Activated CD4-positive, alpha-beta T cell treated with anti-CD3 and anti-CD28 coated beads, Interleukin-2, amount 10 ng/mL, durations not matched to agents 7 days and 5 days (primary cell): ENCODE measurements around the gene CACNA1D. TPM values are rescaled to one million over a fixed set of nuclear protein-coding genes. Genes with fewer than 3 reads are reported as not detected.

Experiments
- CTCF ChIA-PET: fragments of 350-600 bp; sonication (Branson Sonifier 250); formaldehyde crosslinking; loops from one replicate; lab custom pipeline; 2021; ENCODE audit warnings: antibody characterized with exemption; lab: Charles Lee
- POLR2A ChIA-PET: fragments of 350-600 bp; sonication (Branson Sonifier 250); formaldehyde crosslinking; loops from one replicate; lab custom pipeline; 2021; ENCODE audit warnings: antibody characterized with exemption; lab: Charles Lee
- DNase-seq: peaks from one replicate; pipeline ENCODE4 v3.0.0-alpha.2; 2020
- H3K27ac Mint-ChIP-seq: one replicate; pipeline ENCODE4 v1.8.0; 2021; ENCODE audit warnings: mild to moderate bottlenecking, moderate library complexity, mixed read lengths
- H3K27me3 Mint-ChIP-seq: one replicate; pipeline ENCODE4 v1.8.0; 2021; ENCODE audit warnings: mixed read lengths
- H3K36me3 Mint-ChIP-seq: one replicate; pipeline ENCODE4 v1.8.0; 2021; ENCODE audit warnings: low read depth, mixed read lengths
- H3K4me1 Mint-ChIP-seq: one replicate; pipeline ENCODE4 v1.8.0; 2021; ENCODE audit warnings: mixed read lengths
- H3K4me3 Mint-ChIP-seq: one replicate; pipeline ENCODE4 v1.8.0; 2021; ENCODE audit warnings: mild to moderate bottlenecking, moderate library complexity, mixed read lengths
- H3K9me3 Mint-ChIP-seq: one replicate; pipeline ENCODE4 v1.8.0; 2021; ENCODE audit warnings: mixed read lengths
- total RNA-seq, 2 experiments: library from RNA; stranded (reverse); gene quantifications; one replicate each; pipeline ENCODE4 v1.2.3, GENCODE V29; 2021

Gene CACNA1D
- total RNA-seq, 2 experiments from 2014 or later = 0.15 to 0.33 TPM

DNA sequence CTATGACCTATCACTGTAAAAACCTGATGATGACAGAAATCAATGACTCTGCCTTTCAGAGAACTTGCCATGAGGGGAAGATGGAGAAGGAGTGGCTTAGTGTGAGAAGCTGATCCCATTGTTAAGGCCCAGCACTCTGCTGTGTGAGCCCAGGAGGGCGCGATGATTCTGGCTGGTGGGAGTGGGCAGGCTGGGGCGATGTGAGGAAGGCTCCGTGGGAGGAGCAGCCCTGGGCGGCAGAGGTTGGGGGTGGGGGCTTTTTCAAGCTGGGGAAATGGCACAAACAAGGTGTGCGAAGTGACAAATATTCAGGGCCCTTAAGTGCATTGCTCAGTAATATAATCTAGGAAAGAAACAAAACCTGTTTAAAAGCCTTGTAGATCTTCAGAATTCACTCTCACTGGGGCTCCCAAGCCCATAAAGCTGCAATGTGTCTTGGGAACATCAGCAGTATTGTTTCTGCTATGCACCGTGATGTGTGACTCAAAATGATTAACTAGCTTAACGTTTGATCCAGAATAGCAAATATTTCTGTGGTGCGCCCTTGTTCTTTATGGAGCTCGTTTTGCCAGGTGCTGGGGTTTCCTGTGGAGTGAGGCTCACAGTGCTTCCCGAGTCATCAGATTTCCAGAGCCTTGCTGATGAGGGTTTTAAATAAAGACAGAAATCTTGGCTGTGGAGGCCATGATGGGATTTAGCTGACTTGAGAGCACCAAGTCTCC lies 210.8 kb downstream of the CACNA1D start:
- Mint-ChIP-seq H3K4me3 (no peak overlapping the region), H3K4me1 (peaks cover 18% of the 10 kb centered on the region), H3K27me3 (peaks cover 2% of the 10 kb centered on the region), H3K9me3 (no peaks in the 10 kb centered on the region), H3K27ac (no peak overlapping the region), H3K36me3 (no peaks in the 10 kb centered on the region)
- DNase-seq = no peak
- ChIA-PET CTCF (interaction anchor here (1.7 kb wide), 1 partner anchor 13 kb away, joined by 3 read pairs; no protein-coding TSS in a partner anchor), POLR2A (no interaction called here)

DNA sequence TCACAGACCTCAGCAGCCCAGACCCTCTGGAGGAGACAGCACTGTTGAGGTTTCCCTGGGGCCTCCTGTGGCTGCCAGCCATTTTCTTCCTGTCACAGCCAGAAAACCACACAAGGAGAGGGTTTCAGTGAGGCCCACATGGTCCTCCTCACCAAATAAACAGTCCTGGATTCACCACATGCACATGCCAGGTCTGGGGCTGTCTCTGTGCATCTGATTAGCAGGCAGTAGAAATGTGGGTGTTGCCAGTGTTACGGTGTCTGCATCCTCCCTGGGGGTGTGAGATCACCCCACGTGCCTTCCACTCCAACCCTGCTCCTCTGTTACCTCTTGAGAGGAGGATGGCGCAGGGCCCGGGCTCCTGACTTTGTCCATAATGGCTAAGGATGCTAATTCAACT lies 211.4 kb downstream of the CACNA1D start:
- Mint-ChIP-seq H3K9me3 (no peaks in the 10 kb centered on the region), H3K4me3 (no peak overlapping the region), H3K27me3 (no peaks in the 10 kb centered on the region), H3K4me1 (peaks cover 16% of the 10 kb centered on the region), H3K36me3 (no peaks in the 10 kb centered on the region), H3K27ac (no peak overlapping the region)
- ChIA-PET CTCF (interaction anchor here (1.7 kb wide), 1 partner anchor 13 kb away, joined by 3 read pairs; no protein-coding TSS in a partner anchor), POLR2A (no interaction called here)
- no peak for DNase-seq

DNA sequence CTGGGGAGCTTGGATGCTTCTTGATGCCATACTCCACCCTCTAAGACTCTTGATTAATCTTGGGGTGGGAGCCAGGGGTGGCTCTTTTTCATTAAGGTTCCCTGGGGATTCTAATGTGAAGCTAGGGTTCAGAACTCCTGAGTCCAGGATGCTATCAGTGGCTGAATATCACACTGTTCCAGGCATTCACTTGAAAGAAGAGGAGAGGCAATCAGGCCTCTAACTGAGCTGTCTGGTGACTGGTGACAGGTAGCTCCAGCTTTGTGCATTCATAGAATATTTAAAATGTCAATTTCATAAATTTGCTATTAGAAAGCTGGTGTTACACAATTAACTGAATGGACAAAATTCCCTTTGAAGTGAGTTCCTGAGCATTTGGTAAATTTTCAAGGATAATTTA lies 212.8 kb downstream of the CACNA1D start:
- Mint-ChIP-seq H3K27me3 (no peaks in the 10 kb centered on the region), H3K9me3 (no peaks in the 10 kb centered on the region), H3K4me3 (no peak overlapping the region), H3K4me1 (peaks cover 16% of the 10 kb centered on the region), H3K27ac (no peak overlapping the region), H3K36me3 (no peaks in the 10 kb centered on the region)
- ChIA-PET POLR2A (interaction anchor here (0.6 kb wide), 1 partner anchor 772 kb away, joined by 11 read pairs; no protein-coding TSS in a partner anchor), CTCF (interaction anchor here (0.8 kb wide), 2 partner anchors 25 to 402 kb away, joined by 3 read pairs; no protein-coding TSS in a partner anchor)
- DNase-seq = no peak

DNA sequence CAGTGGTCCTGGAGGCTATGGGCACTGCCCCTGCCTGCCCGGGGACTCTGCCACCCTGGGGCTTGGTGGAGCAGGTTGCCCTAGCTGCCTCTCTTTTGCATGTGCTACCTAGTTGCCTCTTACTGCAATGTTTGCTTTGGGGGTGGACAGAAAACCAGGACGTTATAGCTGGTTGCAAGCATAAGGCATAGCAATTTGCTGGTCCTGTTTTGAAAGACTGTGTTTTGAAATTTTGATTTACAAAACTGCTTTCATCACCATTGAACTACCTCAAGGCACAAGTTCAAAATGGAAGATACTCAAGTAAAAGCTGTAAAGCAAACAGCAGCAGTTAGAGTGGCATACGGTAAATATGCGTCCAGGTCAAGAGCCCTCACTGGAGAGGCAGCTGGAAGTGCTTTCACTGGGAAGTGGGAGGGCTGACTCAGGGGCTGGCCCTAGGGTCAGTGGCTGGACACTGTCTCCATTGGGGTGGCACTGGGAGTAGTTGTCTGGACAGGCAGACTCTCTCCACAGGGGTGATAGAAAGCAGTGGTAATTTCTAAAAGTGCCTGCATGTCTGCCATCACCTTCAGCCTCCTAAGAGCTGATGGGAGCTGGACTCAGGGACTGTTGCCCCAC lies 213.7 kb downstream of the CACNA1D start:
- POLR2A ChIA-PET = no interaction called here
- Mint-ChIP-seq H3K4me1 (peaks cover 16% of the 10 kb centered on the region), H3K27ac (no peak overlapping the region), H3K27me3 (no peaks in the 10 kb centered on the region), H3K9me3 (no peaks in the 10 kb centered on the region), H3K36me3 (no peaks in the 10 kb centered on the region), H3K4me3 (no peak overlapping the region)
- no peak for DNase-seq
- CTCF ChIA-PET = interaction anchor here (0.6 to 1.5 kb wide), 5 partner anchors 13 to 156 kb away, joined by 3 to 4 read pairs (median 3); no protein-coding TSS in a partner anchor

- Mint-ChIP-seq H3K4me1 (peaks cover 16% of the 10 kb centered on the region), H3K9me3 (no peaks in the 10 kb centered on the region), H3K36me3 (no peaks in the 10 kb centered on the region), H3K4me3 (no peak overlapping the region), H3K27ac (no peak overlapping the region), H3K27me3 (no peaks in the 10 kb centered on the region)
- ChIA-PET CTCF (interaction anchor here (0.6 to 1.9 kb wide), 6 partner anchors 9 to 964 kb away, joined by 3 to 7 read pairs (median 4); no protein-coding TSS in a partner anchor), POLR2A (no interaction called here)
- DNase-seq = no peak
These were observed 214.8 kb downstream of the CACNA1D start for GRCh38 chr3:53709256-53709655.

DNA sequence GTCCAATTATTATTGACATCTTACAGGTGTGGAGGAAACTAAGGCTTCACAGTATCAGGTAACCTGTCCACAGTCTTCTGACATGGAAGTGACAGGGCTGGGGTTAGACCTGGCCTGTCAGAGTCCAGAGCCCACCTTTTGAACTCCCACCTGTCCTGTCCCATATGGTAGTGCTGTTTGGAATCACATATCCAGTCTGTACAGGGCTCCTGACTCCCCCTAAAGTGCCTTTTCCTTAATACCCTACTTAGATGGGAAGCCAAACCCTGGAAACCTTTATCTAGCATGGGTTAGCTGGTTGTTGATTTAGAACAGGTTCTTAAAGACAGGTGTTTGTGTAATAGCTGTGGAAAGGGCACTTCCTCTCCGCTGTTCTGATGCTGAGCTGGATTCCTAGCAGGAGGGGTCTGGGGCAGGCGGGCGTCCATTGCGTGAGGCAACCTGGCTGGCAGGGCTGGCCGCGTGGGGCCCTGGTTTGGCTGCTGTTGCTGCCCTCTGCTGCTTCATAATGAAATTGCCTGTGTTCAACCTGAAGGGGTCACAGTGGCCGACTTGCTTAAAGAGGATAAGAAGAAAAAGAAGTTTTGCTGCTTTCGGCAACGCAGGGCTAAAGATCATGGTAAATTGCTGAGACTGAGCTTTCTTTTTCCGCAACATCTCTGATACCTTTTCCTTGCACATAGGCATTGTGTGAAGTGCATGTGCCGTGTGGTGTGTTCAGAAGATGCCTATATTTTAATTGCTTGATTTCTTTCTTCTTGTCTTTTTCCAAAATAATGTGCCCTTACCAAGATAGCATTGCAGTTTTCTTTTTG lies 215.7 kb downstream of the CACNA1D start:
- POLR2A ChIA-PET = no interaction called here
- CTCF ChIA-PET = interaction anchor here (0.6 to 1.9 kb wide), 11 partner anchors 9 to 964 kb away, joined by 3 to 7 read pairs (median 3); no protein-coding TSS in a partner anchor
- H3K27me3 Mint-ChIP-seq = no peaks in the 10 kb centered on the region
- DNase-seq = peak; percentile 59
- H3K9me3 Mint-ChIP-seq = no peaks in the 10 kb centered on the region
- H3K27ac Mint-ChIP-seq = no peak overlapping the region
- no peak overlapping the region for H3K4me3 Mint-ChIP-seq
- H3K36me3 Mint-ChIP-seq = no peaks in the 10 kb centered on the region
- H3K4me1 Mint-ChIP-seq = peaks cover 13% of the 10 kb centered on the region

DNA sequence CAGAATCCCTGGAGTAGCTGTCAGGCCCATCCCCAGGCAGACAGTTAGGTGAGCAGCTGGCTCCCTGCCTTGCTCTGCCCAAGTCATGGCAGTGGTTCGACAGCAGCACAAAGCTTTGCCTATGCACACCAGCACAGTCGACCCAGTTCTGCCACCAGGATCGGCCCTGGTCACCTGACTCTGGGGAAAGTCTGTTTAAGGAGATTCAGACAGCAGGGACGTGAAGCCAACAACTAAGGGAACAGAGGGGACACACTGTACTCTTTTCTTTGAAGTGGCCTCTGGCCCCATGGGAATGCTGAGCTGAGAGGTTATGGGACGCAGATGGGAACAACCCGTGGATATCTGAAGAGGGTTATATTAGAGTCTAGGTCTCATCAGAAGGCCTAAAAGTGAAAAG lies 217.0 kb downstream of the CACNA1D start:
- no peaks in the 10 kb centered on the region for H3K36me3 Mint-ChIP-seq
- no peaks in the 10 kb centered on the region for H3K27me3 Mint-ChIP-seq
- ChIA-PET POLR2A (no interaction called here), CTCF (interaction anchor here (1.1 to 1.9 kb wide), 2 partner anchors 8 to 24 kb away, joined by 3 to 7 read pairs; no protein-coding TSS in a partner anchor)
- no peak overlapping the region for H3K4me3 Mint-ChIP-seq
- no peaks in the 10 kb centered on the region for H3K9me3 Mint-ChIP-seq
- no peak overlapping the region for H3K27ac Mint-ChIP-seq
- peaks cover 4% of the 10 kb centered on the region for H3K4me1 Mint-ChIP-seq
- DNase-seq = no peak

DNA sequence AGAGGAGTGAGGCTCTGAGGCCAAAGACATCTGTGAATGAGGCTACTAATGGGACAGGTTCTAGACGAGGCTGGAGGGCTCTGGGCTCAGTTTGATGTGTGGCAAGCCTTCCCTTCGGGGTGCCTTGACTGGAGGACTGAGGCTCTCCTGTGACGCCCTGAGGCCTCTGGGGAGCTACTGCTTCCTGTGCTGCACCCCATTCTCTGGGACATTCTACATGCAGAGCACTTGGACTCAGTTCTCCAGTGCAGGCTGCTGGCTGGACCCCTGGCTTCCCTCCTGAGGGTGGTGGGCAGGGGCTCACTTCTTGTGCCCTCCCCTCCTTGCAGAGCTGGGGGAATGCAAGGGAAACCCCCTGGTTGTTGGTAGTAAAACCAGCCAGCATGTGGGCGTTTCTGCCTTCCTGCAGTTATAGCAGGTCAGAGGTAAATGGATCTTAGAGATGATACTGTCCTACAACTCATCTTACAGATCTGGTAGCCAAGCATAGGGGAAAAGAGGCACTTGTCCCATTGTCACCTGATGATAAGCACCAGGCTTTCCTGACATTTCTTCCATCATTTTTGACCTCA lies 218.5 kb downstream of the CACNA1D start:
- H3K4me1 Mint-ChIP-seq = peaks cover 4% of the 10 kb centered on the region
- H3K9me3 Mint-ChIP-seq = no peaks in the 10 kb centered on the region
- POLR2A ChIA-PET = no interaction called here
- H3K27me3 Mint-ChIP-seq = no peaks in the 10 kb centered on the region
- H3K27ac Mint-ChIP-seq = no peak overlapping the region
- H3K36me3 Mint-ChIP-seq = no peaks in the 10 kb centered on the region
- CTCF ChIA-PET = interaction anchor here (0.6 to 1.4 kb wide), 2 partner anchors 9 to 21 kb away, joined by 3 read pairs; no protein-coding TSS in a partner anchor
- no peak for DNase-seq
- no peak overlapping the region for H3K4me3 Mint-ChIP-seq

DNA sequence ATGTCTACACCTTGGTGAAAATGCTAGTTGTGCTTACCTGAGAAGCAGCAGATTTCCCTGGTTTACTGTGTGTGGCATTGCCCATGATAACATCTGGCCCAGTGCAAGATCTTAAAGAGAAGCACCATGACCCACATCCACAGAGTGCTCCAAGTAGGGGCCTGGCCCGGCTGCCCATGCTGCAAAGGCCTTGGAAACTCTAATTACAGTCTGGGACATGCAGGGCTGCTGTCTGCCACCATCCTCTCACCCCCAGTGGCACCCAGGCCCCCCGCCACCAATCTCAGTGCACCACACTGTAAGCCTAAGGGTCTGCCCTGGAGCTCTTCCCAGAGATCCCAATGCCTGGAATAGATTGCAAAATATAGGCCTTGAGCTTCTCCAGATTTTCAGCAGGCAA lies 219.2 kb downstream of the CACNA1D start:
- Mint-ChIP-seq H3K9me3 (no peaks in the 10 kb centered on the region), H3K36me3 (no peaks in the 10 kb centered on the region), H3K4me1 (peaks cover 4% of the 10 kb centered on the region), H3K4me3 (no peak overlapping the region), H3K27ac (no peak overlapping the region), H3K27me3 (no peaks in the 10 kb centered on the region)
- DNase-seq = no peak
- ChIA-PET POLR2A (no interaction called here), CTCF (interaction anchor here (1.0 to 1.4 kb wide), 2 partner anchors 8 to 9 kb away, joined by 3 read pairs; no protein-coding TSS in a partner anchor)

GRCh38 chr3:53715815-53716483 lies 221.5 kb downstream of the CACNA1D start:
- ChIA-PET CTCF (interaction anchor here (0.6 kb wide), 1 partner anchor 608 kb away, joined by 3 read pairs; no protein-coding TSS in a partner anchor), POLR2A (no interaction called here)
- no peaks in the 10 kb centered on the region for H3K36me3 Mint-ChIP-seq
- DNase-seq = no peak
- no peak overlapping the region for H3K4me3 Mint-ChIP-seq
- no peaks in the 10 kb centered on the region for H3K4me1 Mint-ChIP-seq
- peaks cover 4% of the 10 kb centered on the region for H3K27me3 Mint-ChIP-seq
- no peak overlapping the region for H3K27ac Mint-ChIP-seq
- H3K9me3 Mint-ChIP-seq = no peaks in the 10 kb centered on the region

DNA sequence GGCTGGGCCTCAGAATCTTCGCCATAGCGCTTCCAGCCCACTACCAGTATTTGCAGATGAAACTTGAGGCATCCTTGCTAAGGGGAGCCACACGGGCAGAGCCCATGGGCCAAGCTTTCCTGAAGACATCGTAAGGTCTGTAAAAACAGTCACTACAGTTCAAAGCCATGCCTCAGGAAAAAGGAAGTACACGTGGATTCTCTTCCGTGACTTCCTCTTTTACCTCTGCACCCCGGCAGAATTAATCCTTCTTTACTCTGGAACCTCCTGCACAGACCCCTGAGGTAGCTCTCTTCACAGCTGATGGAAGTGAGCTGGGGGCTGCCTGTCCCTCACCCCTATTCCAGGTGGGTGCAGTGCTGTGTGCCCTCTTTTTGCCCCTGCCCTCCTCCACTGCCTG lies 222.6 kb downstream of the CACNA1D start:
- Mint-ChIP-seq H3K27me3 (peaks cover 10% of the 10 kb centered on the region), H3K9me3 (no peaks in the 10 kb centered on the region), H3K4me3 (no peak overlapping the region), H3K4me1 (no peaks in the 10 kb centered on the region), H3K36me3 (no peaks in the 10 kb centered on the region), H3K27ac (no peak overlapping the region)
- no peak for DNase-seq
- POLR2A ChIA-PET = no interaction called here
- CTCF ChIA-PET = interaction anchor here (0.5 kb wide), 1 partner anchor 469 kb away, joined by 6 read pairs; no protein-coding TSS in a partner anchor

- Mint-ChIP-seq H3K27ac (no peak overlapping the region), H3K4me3 (no peak overlapping the region), H3K9me3 (no peaks in the 10 kb centered on the region), H3K36me3 (no peaks in the 10 kb centered on the region), H3K4me1 (no peaks in the 10 kb centered on the region), H3K27me3 (peaks cover 17% of the 10 kb centered on the region)
- POLR2A ChIA-PET = no interaction called here
- CTCF ChIA-PET = no interaction called here
- no peak for DNase-seq
These were observed 224.1 kb downstream of the CACNA1D start for GRCh38 chr3:53718462-53718861.
